CD4-positive, alpha-beta memory T cell (primary cell): ENCODE results near the gene ASB13. TPM values are rescaled to one million over a fixed set of nuclear protein-coding genes. Genes with fewer than 3 reads are reported as not detected.

ENCODE experiments used
- CTCF ChIA-PET: fragments of 350-600 bp; sonication (Branson Sonifier 250); formaldehyde crosslinking; loops from one replicate; lab custom pipeline; 2021; ENCODE audit warnings: inconsistent platforms; ENCODE audit not compliant: partially characterized antibody; lab: Charles Lee
- POLR2A ChIA-PET: fragments of 350-600 bp; sonication (Branson Sonifier 250); formaldehyde crosslinking; loops from one replicate; lab custom pipeline; 2021; ENCODE audit not compliant: partially characterized antibody; lab: Charles Lee
- DNase-seq, 5 donors: peaks; one replicate each; pipeline versions ENCODE4 v3.0.0 to v3.0.0-alpha.2; 2020 to 2022; ENCODE audit warnings: mixed read lengths in 1 of 5
- H3K27ac ChIP-seq: one replicate; pipeline ENCODE4 v1.7.0; 2013; ENCODE audit warnings: low read depth, low read length
- H3K27me3 ChIP-seq: 2 replicates; pipeline ENCODE4 v1.7.0; 2013; ENCODE audit warnings: mild to moderate bottlenecking, low read length, moderate library complexity; ENCODE audit not compliant: insufficient read depth
- H3K36me3 ChIP-seq: 2 replicates; pipeline ENCODE4 v1.7.0; 2013; ENCODE audit warnings: mild to moderate bottlenecking, low read length, moderate library complexity; ENCODE audit not compliant: insufficient read depth
- H3K4me1 ChIP-seq: 2 replicates; pipeline ENCODE4 v1.7.0; 2013; ENCODE audit warnings: mild to moderate bottlenecking, low read length, moderate library complexity; ENCODE audit not compliant: insufficient read depth
- H3K4me3 ChIP-seq, 2 donors: one replicate each; pipeline ENCODE4 v1.7.0; 2013; ENCODE audit warnings: low read length in 2 of 2, mild to moderate bottlenecking in 1 of 2
- H3K9me3 ChIP-seq, 2 donors: one replicate each; pipeline ENCODE4 v1.7.0; 2013; ENCODE audit warnings: low read length in 2 of 2, control low read depth in 1 of 2; ENCODE audit not compliant: control insufficient read depth in 1 of 2
- H3K27ac Mint-ChIP-seq, 7 donors: one replicate each; pipeline ENCODE4 v1.8.0; 2020 to 2021; ENCODE audit warnings: mixed read lengths in 7 of 7, mild to moderate bottlenecking in 6 of 7, inconsistent platforms in 3 of 7, moderate library complexity in 3 of 7
- H3K27me3 Mint-ChIP-seq, 2 donors: one replicate each; pipeline ENCODE4 v1.8.0; 2020 to 2021; ENCODE audit warnings: mixed read lengths in 2 of 2
- H3K36me3 Mint-ChIP-seq, 2 donors: one replicate each; pipeline ENCODE4 v1.8.0; 2020 to 2021; ENCODE audit warnings: mixed read lengths in 2 of 2, inconsistent platforms in 1 of 2, mild to moderate bottlenecking in 1 of 2
- H3K4me1 Mint-ChIP-seq, 4 donors: one replicate each; pipeline ENCODE4 v1.8.0; 2020 to 2021; ENCODE audit warnings: mixed read lengths in 4 of 4, mild to moderate bottlenecking in 1 of 4
- H3K4me3 Mint-ChIP-seq, 8 donors: one replicate each; pipeline ENCODE4 v1.8.0; 2020 to 2021; ENCODE audit warnings: mixed read lengths in 8 of 8, mild to moderate bottlenecking in 7 of 8, moderate library complexity in 6 of 8, inconsistent platforms in 3 of 8
- H3K9me3 Mint-ChIP-seq, 8 donors: one replicate each; pipeline ENCODE4 v1.8.0; 2020 to 2021; ENCODE audit warnings: mixed read lengths in 8 of 8, mild to moderate bottlenecking in 5 of 8, inconsistent platforms in 3 of 8, moderate library complexity in 1 of 8
- intact Hi-C: fragments of 100-400 bp; cut with micrococcal nuclease; formaldehyde crosslinking; loops from one replicate; pipeline ENCODE4 v1.15.1; 2023
- polyA plus RNA-seq, 2 donors: library from polyadenylated mRNA; unstranded; fragments of 300-500 nt; fragmentation: Illumina TruSeq; gene quantifications; one replicate each; pipeline ENCODE4 v1.2.3, GENCODE V29; 2021
- total RNA-seq, 2 experiments: library from RNA; stranded (reverse); gene quantifications; one replicate each; pipeline ENCODE4 v1.2.3, GENCODE V29; 2021

The ASB13 gene
- total RNA-seq (10 to 100 TPM; 15.4 to 18.5 TPM), polyA plus RNA-seq (10 to 100 TPM; 15.9 to 16.9 TPM)

- POLR2A ChIA-PET, result interaction anchor here (1.0 to 1.2 kb wide), 3 partner anchors 10 to 102 kb away, joined by 3 read pairs; partner anchors contain the start of gene TASOR2
- Mint-ChIP-seq H3K4me3 (peak within 1 kb of the TSS; percentile 93 to 96 (median 96)), H3K27ac (peak within 1 kb of the TSS; percentile 51 to 91 (median 82)), H3K9me3 (no peaks in the 10 kb centered on the region), H3K4me1 (peaks cover 22 to 45% (median 27%) of the 10 kb centered on the region in 4 donors), H3K27me3 (no peaks in the 10 kb centered on the region), H3K36me3 (peaks cover 0 to 4% of the 10 kb centered on the region in 2 donors)
- DNase-seq, result peak in 4 of 5 donors; percentile 15 to 28 (median 26)
- intact Hi-C loops, result loop anchor here (2.0 kb wide), 1 partner anchor 19 kb away; the partner anchor contains the start of gene TASOR2
- H3K9me3 ChIP-seq, result no peaks in the 10 kb centered on the region
- H3K27me3 ChIP-seq, result no peaks in the 10 kb centered on the region
- H3K27ac ChIP-seq, result no peak within 1 kb of the TSS
- H3K4me3 ChIP-seq, result peak within 1 kb of the TSS; percentile 37 to 77
- CTCF ChIA-PET, result interaction anchor here (1.0 to 1.3 kb wide), 2 partner anchors 18 to 36 kb away, joined by 4 read pairs; no protein-coding TSS in a partner anchor
- H3K36me3 ChIP-seq, result no peaks in the 10 kb centered on the region
- H3K4me1 ChIP-seq, result peaks cover 16% of the 10 kb centered on the region
Observed at GRCh38 chr10:5666008-5666840, at the start of gene ASB13. Gene ASB13, minus strand, starts transcription at chr10:5666595. Its CDS starts 44 bp downstream, at chr10:5666551.

GRCh38 chr10:5711642-5712041 is 45.2 kb upstream of the ASB13 start:
- Mint-ChIP-seq H3K4me1 (peaks cover 38 to 74% (median 59%) of the 10 kb centered on the region in 4 donors), H3K9me3 (no peaks in the 10 kb centered on the region), H3K27me3 (no peaks in the 10 kb centered on the region), H3K4me3 (peak overlapping the region; percentile 67 to 84 (median 81)), H3K27ac (peak overlapping the region in 6 of 7 donors; percentile 68 to 91 (median 80)), H3K36me3 (peaks cover 1 to 10% of the 10 kb centered on the region in 2 donors)
- Histone ChIP-seq H3K27ac (no peak overlapping the region), H3K36me3 (no peaks in the 10 kb centered on the region), H3K4me3 (peak overlapping the region; percentile 20 to 29), H3K9me3 (no peaks in the 10 kb centered on the region), H3K4me1 (peaks cover 48% of the 10 kb centered on the region), H3K27me3 (no peaks in the 10 kb centered on the region)
- CTCF ChIA-PET, result interaction anchor here (0.9 to 1.2 kb wide), 2 partner anchors 27 to 103 kb away, joined by 3 to 4 read pairs; partner anchors contain the start of gene TASOR2
- DNase-seq, result no peak
- intact Hi-C loops, result loop anchor here (2.0 kb wide), 1 partner anchor 27 kb away; the partner anchor contains the start of gene TASOR2
- POLR2A ChIA-PET, result interaction anchor here (0.5 to 1.4 kb wide), 3 partner anchors 9 to 101 kb away, joined by 3 to 4 read pairs (median 4); partner anchors contain the start of genes GDI2 and TASOR2

- H3K9me3 ChIP-seq, result no peaks in the 10 kb centered on the region
- H3K36me3 ChIP-seq, result no peaks in the 10 kb centered on the region
- no peak for DNase-seq
- peak overlapping the region; percentile 20 to 29 for H3K4me3 ChIP-seq
- ChIA-PET POLR2A (interaction anchor here (1.4 to 1.9 kb wide), 2 partner anchors 26 to 102 kb away, joined by 4 to 6 read pairs; partner anchors contain the start of genes GDI2 and TASOR2), CTCF (interaction anchor here (0.9 kb wide), 1 partner anchor 103 kb away, joined by 3 read pairs; no protein-coding TSS in a partner anchor)
- peaks cover 1 to 10% of the 10 kb centered on the region in 2 donors for H3K36me3 Mint-ChIP-seq
- H3K4me3 Mint-ChIP-seq, result peak overlapping the region; percentile 45 to 84 (median 78)
- H3K9me3 Mint-ChIP-seq, result no peaks in the 10 kb centered on the region
- intact Hi-C loops, result loop anchor here (2.0 kb wide), 1 partner anchor 26 kb away; the partner anchor contains the start of gene TASOR2
- no peaks in the 10 kb centered on the region for H3K27me3 ChIP-seq
- H3K4me1 Mint-ChIP-seq, result peaks cover 38 to 82% (median 62%) of the 10 kb centered on the region in 4 donors
- H3K27ac Mint-ChIP-seq, result peak overlapping the region in 6 of 7 donors; percentile 3 to 85 (median 17)
- H3K4me1 ChIP-seq, result peaks cover 44% of the 10 kb centered on the region
- no peaks in the 10 kb centered on the region for H3K27me3 Mint-ChIP-seq
- H3K27ac ChIP-seq, result no peak overlapping the region
Observed at GRCh38 chr10:5710859-5711258, 44.5 kb upstream of the ASB13 start.

GRCh38 chr10:5709865-5710264 is 43.5 kb upstream of the ASB13 start:
- Mint-ChIP-seq H3K9me3 (no peaks in the 10 kb centered on the region), H3K4me3 (peak overlapping the region; percentile 14 to 76 (median 46)), H3K27me3 (no peaks in the 10 kb centered on the region), H3K4me1 (peaks cover 41 to 82% (median 64%) of the 10 kb centered on the region in 4 donors), H3K36me3 (peaks cover 1 to 8% of the 10 kb centered on the region in 2 donors), H3K27ac (peak overlapping the region in 6 of 7 donors; percentile 19 to 80 (median 74))
- no peak overlapping the region for H3K27ac ChIP-seq
- no peaks in the 10 kb centered on the region for H3K27me3 ChIP-seq
- H3K9me3 ChIP-seq, result no peaks in the 10 kb centered on the region
- H3K4me3 ChIP-seq, result no peak overlapping the region
- intact Hi-C loops, result loop anchor here (2.0 kb wide), 1 partner anchor 25 kb away; the partner anchor contains the start of gene TASOR2
- H3K4me1 ChIP-seq, result peaks cover 43% of the 10 kb centered on the region
- ChIA-PET POLR2A (interaction anchor here (1.0 to 1.9 kb wide), 2 partner anchors 25 to 80 kb away, joined by 3 to 6 read pairs; partner anchors contain the start of gene TASOR2), CTCF (no interaction called here)
- no peak for DNase-seq
- no peaks in the 10 kb centered on the region for H3K36me3 ChIP-seq

- peaks cover 42 to 75% (median 60%) of the 10 kb centered on the region in 4 donors for H3K4me1 Mint-ChIP-seq
- POLR2A ChIA-PET, result no interaction called here
Observed at GRCh38 chr10:5708356-5708755, 42.0 kb upstream of the ASB13 start.

GRCh38 chr10:5698062-5698461 is 31.7 kb upstream of the ASB13 start:
- Histone ChIP-seq H3K4me1 (peaks cover 74% of the 10 kb centered on the region), H3K27me3 (no peaks in the 10 kb centered on the region), H3K4me3 (no peak overlapping the region), H3K27ac (no peak overlapping the region), H3K9me3 (no peaks in the 10 kb centered on the region), H3K36me3 (no peaks in the 10 kb centered on the region)
- intact Hi-C loops, result loop anchor here (10.0 kb wide), 1 partner anchor 387 kb away; the partner anchor contains the start of gene RBM17
- ChIA-PET CTCF (no interaction called here), POLR2A (no interaction called here)
- H3K4me1 Mint-ChIP-seq, result peaks cover 39 to 48% (median 42%) of the 10 kb centered on the region in 4 donors
- H3K4me3 Mint-ChIP-seq, result peak overlapping the region in 1 of 8 donors; percentile 14
- H3K27ac Mint-ChIP-seq, result peak overlapping the region in 2 of 7 donors; percentile 19 to 62
- H3K9me3 Mint-ChIP-seq, result no peaks in the 10 kb centered on the region
- H3K27me3 Mint-ChIP-seq, result no peaks in the 10 kb centered on the region
- no peaks in the 10 kb centered on the region for H3K36me3 Mint-ChIP-seq
- DNase-seq, result no peak

More at GRCh38 chr10:5708356-5708755, 42.0 kb upstream of the ASB13 start:
- H3K27me3 ChIP-seq, result no peaks in the 10 kb centered on the region
- no peak overlapping the region for H3K27ac ChIP-seq
- Mint-ChIP-seq H3K9me3 (no peaks in the 10 kb centered on the region), H3K27ac (peak overlapping the region in 5 of 7 donors; percentile 5 to 82 (median 63)), H3K27me3 (no peaks in the 10 kb centered on the region), H3K36me3 (peaks cover 1 to 6% of the 10 kb centered on the region in 2 donors), H3K4me3 (peak overlapping the region in 2 of 8 donors; percentile 1 to 42)
- CTCF ChIA-PET, result interaction anchor here (1.0 kb wide), 1 partner anchor 83 kb away, joined by 3 read pairs; no protein-coding TSS in a partner anchor
- no peak for DNase-seq
- H3K9me3 ChIP-seq, result no peaks in the 10 kb centered on the region
- intact Hi-C loops, result no loop called here
- peaks cover 43% of the 10 kb centered on the region for H3K4me1 ChIP-seq
- H3K36me3 ChIP-seq, result no peaks in the 10 kb centered on the region
- H3K4me3 ChIP-seq, result no peak overlapping the region
